Suprapubic skin (tissue), 3 donors: ENCODE results near the gene POLR3A.

Experiments
- CTCF ChIP-seq, 2 donors: fragments of 200-600 bp in 1 of 2; fragments of 450-650 bp in 1 of 2; sonication (generic) in 1 of 2; IDR thresholded peaks; one replicate each; pipeline ENCODE4 v1.5.1; 2016 to 2019; ENCODE audit warnings: antibody characterized with exemption in 2 of 2, mild to moderate bottlenecking in 1 of 2, moderate library complexity in 1 of 2
- POLR2AphosphoS5 ChIP-seq, 3 donors: sonication (generic); formaldehyde crosslinking; IDR thresholded peaks; one replicate each; pipeline ENCODE4 v1.6.1; 2017; ENCODE audit warnings: antibody characterized with exemption in 3 of 3

GRCh38 chr10:78053211-78053868 is 24.0 kb upstream of the POLR3A start:
- no peak for TF ChIP-seq CTCF (IDR thresholded peaks at IDR 0.05)
- no peak for TF ChIP-seq POLR2AphosphoS5 (IDR thresholded peaks at IDR 0.05)
